Gastroesophageal sphincter (tissue), 3 donors: ENCODE data around the gene IRF5.

Source experiments
- CTCF ChIP-seq, 4 experiments: fragments of 200-600 bp in 2 of 4; fragments of 450-650 bp in 2 of 4; sonication (generic) in 1 of 4; IDR thresholded peaks; one replicate each; pipeline ENCODE4 v1.5.1; 2017 to 2019; ENCODE audit warnings: antibody characterized with exemption in 4 of 4, mild to moderate bottlenecking in 2 of 4, moderate library complexity in 2 of 4
- POLR2A ChIP-seq, 2 donors: fragments of 450-650 bp; IDR thresholded peaks; one replicate each; pipeline ENCODE4 v1.6.1; 2017; ENCODE audit warnings: antibody characterized with exemption in 2 of 2, mild to moderate bottlenecking in 2 of 2, moderate library complexity in 1 of 2
- POLR2AphosphoS5 ChIP-seq: sonication (generic); formaldehyde crosslinking; IDR thresholded peaks from one replicate; pipeline ENCODE4 v1.6.1; 2017; ENCODE audit warnings: antibody characterized with exemption

- no peak for TF ChIP-seq POLR2AphosphoS5
- TF ChIP-seq POLR2A (IDR thresholded peaks at IDR 0.05), result no peak
- no peak for TF ChIP-seq CTCF (IDR thresholded peaks at IDR 0.05)
Measured at GRCh38 chr7:128916643-128916915, 21.1 kb upstream of the IRF5 start.
